Keratinocyte (primary cell): Measurements from ENCODE around the gene FOXO1. TPM values are rescaled to one million over a fixed set of nuclear protein-coding genes. Genes with fewer than 3 reads are reported as not detected.

ENCODE experiments used
- DNase-seq: peaks from one replicate; pipeline ENCODE4 v3.0.0-alpha.2; 2011; ENCODE audit warnings: low read depth, missing footprints, low spot score
- FAIRE-seq: peaks from 2 replicates; lab custom pipeline; 2011; peaks lifted over from hg19 to GRCh38; lab: Jason Lieb, UNC
- H2AFZ ChIP-seq: 2 replicates; pipeline ENCODE4 v1.6.0; 2012; ENCODE audit warnings: low read length, control low read depth, inconsistent platforms; ENCODE audit not compliant: control insufficient read depth
- H3K27ac ChIP-seq: 2 replicates; pipeline ENCODE4 v1.5.1; 2011; ENCODE audit warnings: low read length; ENCODE audit not compliant: control insufficient read depth, insufficient read depth
- H3K27me3 ChIP-seq: 3 replicates; pipeline ENCODE4 v1.6.0; 2011; ENCODE audit warnings: low read length; ENCODE audit not compliant: control insufficient read depth, insufficient read depth; ENCODE audit errors: extremely low read depth
- H3K36me3 ChIP-seq, 2 experiments: 2 replicates in 1 of 2; 3 replicates in 1 of 2; pipeline ENCODE4 v1.5.1; 2011; ENCODE audit warnings: low read length in 2 of 2, mild to moderate bottlenecking in 1 of 2; ENCODE audit not compliant: control insufficient read depth in 2 of 2, insufficient read depth in 2 of 2; ENCODE audit errors: extremely low read depth in 1 of 2
- H3K4me1 ChIP-seq: 3 replicates; pipeline ENCODE4 v1.5.1; 2011; ENCODE audit warnings: low read length; ENCODE audit not compliant: control insufficient read depth, insufficient read depth; ENCODE audit errors: extremely low read depth
- H3K4me2 ChIP-seq: 3 replicates; pipeline ENCODE4 v1.6.0; 2011; ENCODE audit warnings: low read depth, low read length; ENCODE audit not compliant: control insufficient read depth, insufficient read depth; ENCODE audit errors: extremely low read depth
- H3K4me3 ChIP-seq, 3 experiments: fragments of 200-600 bp in 1 of 3; sonication (generic) in 1 of 3; 2 replicates in 2 of 3; 3 replicates in 1 of 3; pipeline ENCODE4 v1.5.1; 2011 to 2016; ENCODE audit warnings: low read length in 3 of 3, mild to moderate bottlenecking in 3 of 3, control low read depth in 2 of 3, inconsistent platforms in 1 of 3, low read depth in 1 of 3, mixed read lengths in 1 of 3, mixed run types in 1 of 3, moderate library complexity in 1 of 3; ENCODE audit not compliant: control insufficient read depth in 2 of 3, insufficient read depth in 2 of 3; ENCODE audit errors: extremely low read depth in 1 of 3
- H3K79me2 ChIP-seq: 2 replicates; pipeline ENCODE4 v1.6.0; 2012; ENCODE audit warnings: low read length; ENCODE audit not compliant: control insufficient read depth, insufficient read depth
- H3K9ac ChIP-seq: 3 replicates; pipeline ENCODE4 v1.6.0; 2011; ENCODE audit warnings: low read length; ENCODE audit not compliant: control insufficient read depth, insufficient read depth; ENCODE audit errors: extremely low read depth
- H3K9me1 ChIP-seq: 3 replicates; pipeline ENCODE4 v1.6.0; 2011; ENCODE audit warnings: low read length; ENCODE audit not compliant: control insufficient read depth, insufficient read depth; ENCODE audit errors: extremely low read depth
- H3K9me3 ChIP-seq: 2 replicates; pipeline ENCODE4 v1.5.1; 2012; ENCODE audit warnings: low read depth, low read length; ENCODE audit not compliant: control insufficient read depth
- H4K20me1 ChIP-seq: 3 replicates; pipeline ENCODE4 v1.6.0; 2011; ENCODE audit warnings: low read length; ENCODE audit not compliant: control insufficient read depth, insufficient read depth; ENCODE audit errors: extremely low read depth
- EZH2 ChIP-seq: IDR thresholded peaks from one replicate; pipeline ENCODE4 v1.6.1; 2012; ENCODE audit warnings: inconsistent platforms, mild to moderate bottlenecking, low read length, moderate library complexity
- dilution Hi-C: fragments of 300-500 bp; cut with MboI; formaldehyde crosslinking; loops from one replicate; pipeline ENCODE4 v1.7.0; 2020; ENCODE audit warnings: low sequenced_read_pairs; ENCODE audit not compliant: extremely low pct_ligation_motif_present
- polyA plus RNA-seq, 5 experiments: library from polyadenylated mRNA; depleted of rRNA in 3 of 5; stranded (reverse) in 3 of 5; stranded (forward) in 1 of 5; unstranded in 1 of 5; fragments of >200 nt; gene quantifications; 1 replicate in 1 of 5; 2 replicates in 3 of 5; 3 replicates in 1 of 5; pipeline versions ENCODE4 v1.2.1 to v1.2.3, GENCODE V29; 2011 to 2012; ENCODE audit warnings: missing spikeins in 2 of 5, low read depth in 1 of 5, low replicate concordance in 1 of 5
- TF ChIP-seq, protein P1 (sequence below), 3 experiments: IDR thresholded peaks in 1 of 3; conservative IDR thresholded peaks in 1 of 3; optimal IDR thresholded peaks in 1 of 3; 2 replicates in 2 of 3; 3 replicates in 1 of 3; pipeline versions ENCODE3 to v1.5.1; 2011; ENCODE audit warnings: low read length in 3 of 3, mild to moderate bottlenecking in 3 of 3, moderate library complexity in 2 of 3, control low read depth in 1 of 3, inconsistent platforms in 1 of 3; ENCODE audit not compliant: insufficient read depth in 2 of 3; ENCODE audit errors: extremely low read depth in 1 of 3

The FOXO1 gene
- polyA plus RNA-seq, 1 donor (not counting 4 experiments of a cell fraction or from before 2014, with no cell fraction given), result 8.3 TPM

DNA sequence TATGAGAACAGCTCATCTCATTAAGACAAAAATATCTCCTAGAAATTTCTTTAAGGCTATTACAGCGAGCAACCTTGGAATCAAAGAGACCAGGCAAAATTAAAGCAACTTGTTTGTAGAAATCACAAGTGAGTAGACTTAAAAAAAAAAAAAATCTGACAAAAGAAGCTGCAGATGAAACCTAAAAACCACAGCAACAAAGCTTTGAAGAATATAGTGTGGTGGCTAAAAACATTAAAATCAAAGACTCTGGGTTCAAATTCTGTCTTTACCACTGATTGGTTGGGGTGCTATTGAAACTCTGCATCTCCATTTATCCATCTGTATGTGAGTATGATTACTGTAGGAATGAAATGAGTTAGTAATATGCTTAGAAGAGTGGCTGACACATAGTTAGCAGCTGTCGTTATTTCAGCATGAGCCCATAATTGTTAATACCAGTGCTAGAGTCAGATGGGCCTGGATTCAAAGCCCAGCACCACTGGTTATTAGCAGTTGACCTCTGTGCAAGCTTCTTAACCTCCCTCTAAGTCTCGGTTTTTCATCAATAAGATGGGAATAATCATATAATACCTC lies 157.6 kb downstream of the FOXO1 start:
- dilution Hi-C loops, result no loop called here
- no peaks in the 10 kb centered on the region for H3K27me3 ChIP-seq
- H4K20me1 ChIP-seq, result no peaks in the 10 kb centered on the region
- DNase-seq, result no peak
- no peak overlapping the region for H3K27ac ChIP-seq
- no peak overlapping the region for H3K4me3 ChIP-seq
- no peaks in the 10 kb centered on the region for H3K79me2 ChIP-seq
- H3K4me1 ChIP-seq, result peaks cover 2% of the 10 kb centered on the region
- H3K36me3 ChIP-seq, result no peaks in the 10 kb centered on the region
- no peaks in the 10 kb centered on the region for H3K9me3 ChIP-seq
- H3K4me2 ChIP-seq, result no peak overlapping the region
- H3K9ac ChIP-seq, result no peak overlapping the region
- no peak for FAIRE-seq
- no peak overlapping the region for H2AFZ ChIP-seq
- TF ChIP-seq EZH2, result no peak
- TF ChIP-seq, protein P1, sequence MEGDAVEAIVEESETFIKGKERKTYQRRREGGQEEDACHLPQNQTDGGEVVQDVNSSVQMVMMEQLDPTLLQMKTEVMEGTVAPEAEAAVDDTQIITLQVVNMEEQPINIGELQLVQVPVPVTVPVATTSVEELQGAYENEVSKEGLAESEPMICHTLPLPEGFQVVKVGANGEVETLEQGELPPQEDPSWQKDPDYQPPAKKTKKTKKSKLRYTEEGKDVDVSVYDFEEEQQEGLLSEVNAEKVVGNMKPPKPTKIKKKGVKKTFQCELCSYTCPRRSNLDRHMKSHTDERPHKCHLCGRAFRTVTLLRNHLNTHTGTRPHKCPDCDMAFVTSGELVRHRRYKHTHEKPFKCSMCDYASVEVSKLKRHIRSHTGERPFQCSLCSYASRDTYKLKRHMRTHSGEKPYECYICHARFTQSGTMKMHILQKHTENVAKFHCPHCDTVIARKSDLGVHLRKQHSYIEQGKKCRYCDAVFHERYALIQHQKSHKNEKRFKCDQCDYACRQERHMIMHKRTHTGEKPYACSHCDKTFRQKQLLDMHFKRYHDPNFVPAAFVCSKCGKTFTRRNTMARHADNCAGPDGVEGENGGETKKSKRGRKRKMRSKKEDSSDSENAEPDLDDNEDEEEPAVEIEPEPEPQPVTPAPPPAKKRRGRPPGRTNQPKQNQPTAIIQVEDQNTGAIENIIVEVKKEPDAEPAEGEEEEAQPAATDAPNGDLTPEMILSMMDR (optimal IDR thresholded peaks at IDR 0.05 in 1 of 3, IDR thresholded peaks at IDR 0.05 in 1 of 3, conservative IDR thresholded peaks at IDR 0.05 in 1 of 3; ENCODE audit: extremely low read depth in 1 of 3, insufficient read depth in 2 of 3, low read length in 3 of 3), result no peak
- H3K9me1 ChIP-seq, result no peaks in the 10 kb centered on the region

DNA sequence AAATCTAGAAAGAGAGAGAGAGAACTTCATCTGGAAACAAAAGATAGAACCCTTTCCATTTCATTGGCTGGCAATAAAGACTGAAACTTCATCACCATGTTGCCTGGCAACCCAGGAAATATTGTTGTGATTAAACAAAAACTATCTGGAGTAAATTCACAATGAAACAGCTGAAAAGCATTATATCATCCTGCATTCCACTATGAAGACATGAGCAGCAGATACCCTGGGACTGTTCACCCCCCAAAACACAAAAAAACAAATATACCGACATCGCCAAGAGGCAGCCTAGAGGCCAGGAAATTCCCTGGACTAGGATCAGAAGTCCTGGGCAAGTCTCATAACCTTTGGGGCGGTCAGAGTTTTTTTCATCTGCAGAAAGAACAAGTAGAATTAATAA lies 158.3 kb downstream of the FOXO1 start:
- H3K4me3 ChIP-seq, result no peak overlapping the region
- FAIRE-seq (no peak), DNase-seq (no peak)
- H3K9me1 ChIP-seq, result no peaks in the 10 kb centered on the region
- TF ChIP-seq EZH2, result no peak
- TF ChIP-seq, protein P1 (optimal IDR thresholded peaks at IDR 0.05 in 1 of 3, IDR thresholded peaks at IDR 0.05 in 1 of 3, conservative IDR thresholded peaks at IDR 0.05 in 1 of 3; ENCODE audit: extremely low read depth in 1 of 3, insufficient read depth in 2 of 3, low read length in 3 of 3), result no peak
- dilution Hi-C loops, result no loop called here
- H4K20me1 ChIP-seq, result no peaks in the 10 kb centered on the region
- H3K27ac ChIP-seq, result no peak overlapping the region
- no peaks in the 10 kb centered on the region for H3K9me3 ChIP-seq
- H3K9ac ChIP-seq, result no peak overlapping the region
- H3K27me3 ChIP-seq, result no peaks in the 10 kb centered on the region
- no peak overlapping the region for H2AFZ ChIP-seq
- H3K4me1 ChIP-seq, result peaks cover 4% of the 10 kb centered on the region
- H3K36me3 ChIP-seq, result no peaks in the 10 kb centered on the region
- H3K79me2 ChIP-seq, result no peaks in the 10 kb centered on the region
- no peak overlapping the region for H3K4me2 ChIP-seq
